Spleen (tissue), 7 donors: ENCODE results near the gene KSR2.

Source experiments
- CTCF ChIP-seq, 11 experiments: fragments of 200-600 bp in 7 of 11; fragments of 450-650 bp in 4 of 11; sonication (generic) in 4 of 11; IDR thresholded peaks in 8 of 11; conservative IDR thresholded peaks in 3 of 11; 1 replicate in 7 of 11; 2 replicates in 4 of 11; pipeline versions ENCODE4 v1.4.0 to v1.8.0; 2016 to 2021; ENCODE audit warnings: antibody characterized with exemption in 11 of 11, inconsistent platforms in 4 of 11, mild to moderate bottlenecking in 1 of 11
- POLR2AphosphoS5 ChIP-seq, 3 donors: sonication (generic); formaldehyde crosslinking; IDR thresholded peaks; one replicate each; pipeline ENCODE4 v1.5.1; 2017; ENCODE audit warnings: antibody characterized with exemption in 3 of 3
- donor health status: DM: no; HTN: no; CAD: no; lungs with moderate emphysema.
- donor health status: DM: no; HTN: no; CAD: no.
- donor health status: DM: no; HTN: no; CAD: no.

GRCh38 chr12:117484901-117485300, 483.9 kb downstream of the KSR2 start:
- TF ChIP-seq CTCF (IDR thresholded peaks at IDR 0.05 in 8 of 11, conservative IDR thresholded peaks at IDR 0.05 in 3 of 11) (no peak), POLR2AphosphoS5 (IDR thresholded peaks at IDR 0.05) (no peak)
